Endothelial cell (in vitro differentiated cells): ENCODE measurements around the gene C8A. TPM values are rescaled to one million over a fixed set of nuclear protein-coding genes. Genes with fewer than 3 reads are reported as not detected.
A peak's percentile ranks its signal among the peaks of the same experiment; 100 is the strongest.

Experiments
- DNase-seq: peaks from one replicate; pipeline ENCODE4 v3.0.0; 2021; ENCODE audit warnings: low spot score
- H3K27ac Mint-ChIP-seq: one replicate; pipeline ENCODE4 v1.8.0; 2021; ENCODE audit warnings: mixed read lengths, inconsistent platforms; ENCODE audit not compliant: unreplicated experiment
- H3K27me3 Mint-ChIP-seq: one replicate; pipeline ENCODE4 v1.8.0; 2021; ENCODE audit warnings: mild to moderate bottlenecking, moderate library complexity, mixed read lengths, inconsistent platforms; ENCODE audit not compliant: unreplicated experiment
- H3K36me3 Mint-ChIP-seq: one replicate; pipeline ENCODE4 v1.8.0; 2021; ENCODE audit warnings: mild to moderate bottlenecking, low read depth, mixed read lengths, inconsistent platforms; ENCODE audit not compliant: unreplicated experiment
- H3K4me1 Mint-ChIP-seq: one replicate; pipeline ENCODE4 v1.8.0; 2021; ENCODE audit warnings: mild to moderate bottlenecking, mixed read lengths, inconsistent platforms; ENCODE audit not compliant: unreplicated experiment
- H3K4me3 Mint-ChIP-seq: one replicate; pipeline ENCODE4 v1.8.0; 2021; ENCODE audit warnings: mild to moderate bottlenecking, mixed read lengths, inconsistent platforms; ENCODE audit not compliant: unreplicated experiment
- H3K9me3 Mint-ChIP-seq: one replicate; pipeline ENCODE4 v1.8.0; 2021; ENCODE audit warnings: mixed read lengths, inconsistent platforms; ENCODE audit not compliant: unreplicated experiment
- total RNA-seq: library from RNA; stranded (reverse); fragmentation: NEBNext Ultra II Directional; extraction: Animal tissue kit (Norgen Biotek cat#: 25700); gene quantifications from one replicate; pipeline ENCODE4 v1.2.1, GENCODE V29; 2021; ENCODE audit not compliant: unreplicated experiment
- TF ChIP-seq, protein P1 (sequence below): fragments of 200-600 bp; sonication (generic); IDR thresholded peaks from one replicate; pipeline ENCODE4 v1.5.0; 2021; ENCODE audit warnings: antibody characterized with exemption; ENCODE audit not compliant: unreplicated experiment

C8A gene
- total RNA-seq, 1 donor from 2014 or later = not detected

DNA sequence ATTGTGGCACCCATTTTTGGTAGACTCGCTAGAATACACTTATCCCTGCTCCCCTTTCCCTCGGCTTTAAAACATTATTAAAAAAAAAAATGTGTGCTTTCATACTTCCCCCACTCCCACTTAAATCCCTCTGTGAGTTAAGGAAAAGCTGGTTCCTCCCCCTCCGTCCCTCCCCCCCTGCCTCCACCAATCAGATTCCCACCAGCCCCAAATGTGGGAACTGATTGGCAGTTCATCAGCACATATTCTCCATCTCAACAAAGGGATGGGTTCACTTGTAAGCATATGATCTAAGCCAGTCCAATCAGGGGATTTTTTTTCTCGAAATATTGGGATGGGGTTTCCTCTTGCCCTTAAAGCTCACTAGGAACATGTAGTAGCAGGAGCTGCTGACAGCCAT lies 24.5 kb upstream of the C8A start:
- Mint-ChIP-seq H3K27ac (no peak overlapping the region), H3K4me1 (no peaks in the 10 kb centered on the region), H3K9me3 (no peaks in the 10 kb centered on the region), H3K36me3 (no peaks in the 10 kb centered on the region), H3K27me3 (peaks cover 2% of the 10 kb centered on the region), H3K4me3 (no peak overlapping the region)
- TF ChIP-seq, protein P1, sequence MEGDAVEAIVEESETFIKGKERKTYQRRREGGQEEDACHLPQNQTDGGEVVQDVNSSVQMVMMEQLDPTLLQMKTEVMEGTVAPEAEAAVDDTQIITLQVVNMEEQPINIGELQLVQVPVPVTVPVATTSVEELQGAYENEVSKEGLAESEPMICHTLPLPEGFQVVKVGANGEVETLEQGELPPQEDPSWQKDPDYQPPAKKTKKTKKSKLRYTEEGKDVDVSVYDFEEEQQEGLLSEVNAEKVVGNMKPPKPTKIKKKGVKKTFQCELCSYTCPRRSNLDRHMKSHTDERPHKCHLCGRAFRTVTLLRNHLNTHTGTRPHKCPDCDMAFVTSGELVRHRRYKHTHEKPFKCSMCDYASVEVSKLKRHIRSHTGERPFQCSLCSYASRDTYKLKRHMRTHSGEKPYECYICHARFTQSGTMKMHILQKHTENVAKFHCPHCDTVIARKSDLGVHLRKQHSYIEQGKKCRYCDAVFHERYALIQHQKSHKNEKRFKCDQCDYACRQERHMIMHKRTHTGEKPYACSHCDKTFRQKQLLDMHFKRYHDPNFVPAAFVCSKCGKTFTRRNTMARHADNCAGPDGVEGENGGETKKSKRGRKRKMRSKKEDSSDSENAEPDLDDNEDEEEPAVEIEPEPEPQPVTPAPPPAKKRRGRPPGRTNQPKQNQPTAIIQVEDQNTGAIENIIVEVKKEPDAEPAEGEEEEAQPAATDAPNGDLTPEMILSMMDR = no peak
- DNase-seq = no peak

DNA sequence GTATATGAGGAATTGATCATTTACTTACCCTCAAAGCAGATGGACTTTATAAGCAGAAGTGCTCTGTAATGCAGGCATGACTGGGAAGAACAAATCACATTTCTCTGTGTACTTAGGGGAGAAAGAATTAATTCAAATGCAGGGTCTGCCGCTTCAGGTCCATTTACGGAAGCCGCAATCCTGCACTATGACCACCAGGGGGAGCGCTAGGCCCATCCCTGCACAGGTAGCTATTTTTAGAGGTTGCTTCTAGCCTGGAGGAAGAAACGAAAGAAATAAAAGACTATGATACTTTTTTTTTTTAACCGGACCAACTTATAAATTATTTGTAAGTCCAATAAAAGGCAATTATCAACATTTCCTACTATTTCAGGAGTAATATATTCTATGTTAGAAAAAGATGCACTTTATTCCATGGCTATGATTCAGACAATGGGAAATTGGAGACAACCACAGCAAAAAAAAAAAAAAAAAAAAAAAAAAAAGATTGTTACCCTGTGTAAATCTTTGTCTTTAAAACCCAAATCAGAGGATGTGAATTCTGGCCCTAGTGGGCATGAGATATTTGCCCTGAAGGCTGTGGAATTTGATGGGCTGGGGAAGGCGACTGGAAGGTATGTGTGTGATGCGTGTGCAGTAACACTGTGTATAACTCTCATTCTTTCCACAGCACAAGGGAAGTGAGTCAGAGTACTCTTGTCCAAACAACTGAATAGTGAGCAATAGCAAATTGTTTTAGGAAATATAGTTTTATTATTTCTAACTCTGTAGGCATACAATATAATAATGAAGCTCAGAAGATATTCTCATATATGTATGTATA lies 22.5 kb upstream of the C8A start:
- peaks cover 2% of the 10 kb centered on the region for H3K27me3 Mint-ChIP-seq
- no peak overlapping the region for H3K27ac Mint-ChIP-seq
- H3K9me3 Mint-ChIP-seq = no peaks in the 10 kb centered on the region
- H3K36me3 Mint-ChIP-seq = no peaks in the 10 kb centered on the region
- H3K4me3 Mint-ChIP-seq = no peak overlapping the region
- H3K4me1 Mint-ChIP-seq = no peaks in the 10 kb centered on the region
- TF ChIP-seq, protein P1 = peak; percentile 95
- DNase-seq = peak; percentile 76

DNA sequence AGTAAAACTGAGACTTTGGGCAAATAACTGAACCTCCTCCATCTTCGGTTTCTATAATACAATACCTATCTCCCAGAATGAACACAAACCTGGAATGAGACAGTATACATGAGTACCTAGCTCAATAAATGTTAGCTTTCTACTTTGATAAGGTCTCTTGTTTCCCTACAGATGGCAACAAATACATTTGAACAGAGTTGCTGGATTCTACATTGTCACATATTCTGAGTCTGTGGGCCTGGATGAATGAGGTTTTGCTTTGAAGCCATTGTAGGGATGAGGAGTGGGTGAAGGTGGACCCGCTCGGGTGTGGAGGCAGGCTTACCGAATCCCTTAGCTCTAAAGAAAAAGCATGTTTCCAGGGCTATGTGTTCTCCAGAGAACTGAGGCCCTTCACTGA lies 21.5 kb upstream of the C8A start:
- Mint-ChIP-seq H3K27me3 (peaks cover 1% of the 10 kb centered on the region), H3K27ac (no peak overlapping the region), H3K4me3 (no peak overlapping the region), H3K4me1 (no peaks in the 10 kb centered on the region), H3K9me3 (no peaks in the 10 kb centered on the region), H3K36me3 (no peaks in the 10 kb centered on the region)
- TF ChIP-seq, protein P1 = no peak
- DNase-seq = no peak

DNA sequence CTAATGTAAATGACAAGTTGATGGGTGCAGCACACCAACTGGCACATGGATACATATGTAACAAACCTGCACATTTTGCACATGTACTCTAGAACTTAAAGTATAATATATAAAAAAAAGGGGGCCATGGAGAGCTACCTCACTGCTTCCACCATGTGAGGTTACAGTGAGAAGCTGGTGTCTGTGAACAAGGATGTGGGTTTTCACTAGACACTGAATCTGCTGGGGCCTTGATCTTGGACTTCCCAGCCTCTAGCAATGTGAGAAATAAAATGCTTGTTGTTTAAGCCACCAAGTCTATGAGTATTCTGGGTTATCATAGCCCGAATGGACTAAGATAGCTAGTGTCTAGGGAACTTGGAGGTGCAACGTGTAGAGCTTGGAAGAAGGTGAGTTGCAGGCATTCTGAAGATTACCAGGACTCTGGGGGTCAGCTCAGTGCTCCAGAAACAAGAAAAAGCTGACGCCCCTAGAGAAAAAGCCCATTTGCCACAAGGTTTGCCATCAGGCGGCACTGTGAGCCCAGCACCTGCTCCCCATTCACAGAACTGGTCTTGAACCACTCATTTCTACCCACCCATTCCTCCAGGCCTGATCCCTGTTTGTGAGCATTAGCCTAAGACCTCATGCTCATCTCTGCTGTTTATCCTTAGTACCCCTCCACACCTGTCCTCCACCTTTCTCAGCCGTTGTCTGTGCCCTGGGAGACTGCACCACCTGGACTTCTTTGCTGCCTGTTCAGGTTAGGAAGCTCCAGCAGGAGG lies 20.3 kb upstream of the C8A start:
- DNase-seq = no peak
- Mint-ChIP-seq H3K27ac (no peak overlapping the region), H3K36me3 (no peaks in the 10 kb centered on the region), H3K9me3 (no peaks in the 10 kb centered on the region), H3K4me1 (no peaks in the 10 kb centered on the region), H3K4me3 (no peak overlapping the region), H3K27me3 (no peaks in the 10 kb centered on the region)
- TF ChIP-seq, protein P1 = no peak

DNA sequence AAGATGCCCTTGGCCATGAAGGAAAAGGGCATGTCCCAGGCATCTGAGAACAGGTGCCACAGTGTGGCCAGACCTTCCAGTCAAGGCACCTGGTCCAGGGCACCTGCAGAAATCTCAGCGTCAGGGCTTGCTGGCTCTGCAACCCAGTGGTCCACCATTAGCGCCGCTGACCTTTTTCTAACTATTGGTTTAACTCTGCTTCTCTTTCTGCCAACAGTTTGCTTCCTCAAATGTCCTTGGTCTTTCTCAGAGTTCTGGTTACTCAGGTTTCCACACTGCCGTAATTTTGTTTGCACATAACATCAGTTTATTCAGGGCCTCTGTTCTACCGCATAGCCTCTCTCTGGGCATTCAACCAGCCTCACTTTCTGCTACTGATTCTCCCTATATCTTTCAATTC lies 18.9 kb upstream of the C8A start:
- Mint-ChIP-seq H3K36me3 (no peaks in the 10 kb centered on the region), H3K27ac (no peak overlapping the region), H3K27me3 (no peaks in the 10 kb centered on the region), H3K9me3 (no peaks in the 10 kb centered on the region), H3K4me3 (no peak overlapping the region), H3K4me1 (no peaks in the 10 kb centered on the region)
- TF ChIP-seq, protein P1 = no peak
- DNase-seq = no peak
